Stomach smooth muscle (tissue), 2 donors: ENCODE data around the gene MEGF11.

Experiments used
- H3K27ac ChIP-seq: one replicate; pipeline ENCODE4 v1.7.0; 2013; ENCODE audit warnings: mild to moderate bottlenecking, low read length, inconsistent platforms
- H3K27me3 ChIP-seq, 2 donors: one replicate each; pipeline ENCODE4 v1.7.0; 2013; ENCODE audit warnings: low read length in 2 of 2; ENCODE audit not compliant: insufficient read depth in 2 of 2, control insufficient read depth in 1 of 2
- H3K36me3 ChIP-seq, 2 donors: one replicate each; pipeline ENCODE4 v1.7.0; 2013; ENCODE audit warnings: low read length in 2 of 2; ENCODE audit not compliant: control insufficient read depth in 2 of 2, insufficient read depth in 2 of 2
- H3K4me1 ChIP-seq: one replicate; pipeline ENCODE4 v1.7.0; 2013; ENCODE audit warnings: low read length; ENCODE audit not compliant: control insufficient read depth, insufficient read depth
- H3K4me3 ChIP-seq, 2 donors: one replicate each; pipeline ENCODE4 v1.7.0; 2013; ENCODE audit warnings: low read length in 2 of 2
- H3K9ac ChIP-seq, 2 donors: one replicate each; pipeline ENCODE4 v1.7.0; 2013; ENCODE audit warnings: low read length in 2 of 2, mild to moderate bottlenecking in 1 of 2
- H3K9me3 ChIP-seq, 2 donors: one replicate each; pipeline ENCODE4 v1.7.0; 2013; ENCODE audit warnings: low read length in 2 of 2; ENCODE audit not compliant: control insufficient read depth in 2 of 2
- donor health status: healthy.
- donor health status: Pancreatic carcinoma.

Gene MEGF11

GRCh38 chr15:66186049-66186825 is 67.3 kb downstream of the MEGF11 start:
- peaks cover 16 to 21% of the 10 kb centered on the region in 2 donors for H3K27me3 ChIP-seq
- no peak overlapping the region for H3K9ac ChIP-seq
- H3K4me1 ChIP-seq, result no peaks in the 10 kb centered on the region
- no peaks in the 10 kb centered on the region for H3K36me3 ChIP-seq
- no peak overlapping the region for H3K27ac ChIP-seq
- no peaks in the 10 kb centered on the region for H3K9me3 ChIP-seq
- H3K4me3 ChIP-seq, result no peak overlapping the region

- Histone ChIP-seq H3K36me3 (no peaks in the 10 kb centered on the region), H3K9me3 (no peaks in the 10 kb centered on the region), H3K9ac (no peak overlapping the region), H3K4me1 (no peaks in the 10 kb centered on the region), H3K4me3 (no peak overlapping the region), H3K27me3 (peaks cover 16 to 21% of the 10 kb centered on the region in 2 donors), H3K27ac (no peak overlapping the region)
These were observed 68.4 kb downstream of the MEGF11 start for GRCh38 chr15:66184936-66185790.

GRCh38 chr15:66184492-66184891 is 69.1 kb downstream of the MEGF11 start:
- Histone ChIP-seq H3K9ac (no peak overlapping the region), H3K36me3 (no peaks in the 10 kb centered on the region), H3K9me3 (no peaks in the 10 kb centered on the region), H3K27me3 (peaks cover 16 to 23% of the 10 kb centered on the region in 2 donors), H3K27ac (no peak overlapping the region), H3K4me1 (no peaks in the 10 kb centered on the region), H3K4me3 (no peak overlapping the region)

GRCh38 chr15:66180531-66181097 is 72.9 kb downstream of the MEGF11 start:
- peaks cover 9 to 25% of the 10 kb centered on the region in 2 donors for H3K27me3 ChIP-seq
- no peak overlapping the region for H3K4me3 ChIP-seq
- no peak overlapping the region for H3K27ac ChIP-seq
- H3K9ac ChIP-seq, result no peak overlapping the region
- no peaks in the 10 kb centered on the region for H3K36me3 ChIP-seq
- no peaks in the 10 kb centered on the region for H3K9me3 ChIP-seq
- H3K4me1 ChIP-seq, result no peaks in the 10 kb centered on the region

GRCh38 chr15:66178531-66178910 is 75.0 kb downstream of the MEGF11 start:
- H3K27ac ChIP-seq, result no peak overlapping the region
- peaks cover 10 to 27% of the 10 kb centered on the region in 2 donors for H3K27me3 ChIP-seq
- no peak overlapping the region for H3K9ac ChIP-seq
- no peaks in the 10 kb centered on the region for H3K36me3 ChIP-seq
- no peaks in the 10 kb centered on the region for H3K9me3 ChIP-seq
- H3K4me1 ChIP-seq, result no peaks in the 10 kb centered on the region
- no peak overlapping the region for H3K4me3 ChIP-seq

- no peaks in the 10 kb centered on the region for H3K9me3 ChIP-seq
- no peaks in the 10 kb centered on the region for H3K4me1 ChIP-seq
- H3K36me3 ChIP-seq, result no peaks in the 10 kb centered on the region
- no peak overlapping the region for H3K27ac ChIP-seq
- no peak overlapping the region for H3K9ac ChIP-seq
- H3K4me3 ChIP-seq, result no peak overlapping the region
- H3K27me3 ChIP-seq, result peaks cover 7 to 17% of the 10 kb centered on the region in 2 donors
These were observed 81.1 kb downstream of the MEGF11 start for GRCh38 chr15:66172324-66172980.

- peaks cover 7 to 15% of the 10 kb centered on the region in 2 donors for H3K27me3 ChIP-seq
- H3K36me3 ChIP-seq, result no peaks in the 10 kb centered on the region
- no peak overlapping the region for H3K9ac ChIP-seq
- no peak overlapping the region for H3K27ac ChIP-seq
- H3K9me3 ChIP-seq, result no peaks in the 10 kb centered on the region
- H3K4me3 ChIP-seq, result no peak overlapping the region
- H3K4me1 ChIP-seq, result no peaks in the 10 kb centered on the region
These were observed 81.7 kb downstream of the MEGF11 start for GRCh38 chr15:66171841-66172240.

- no peak overlapping the region for H3K9ac ChIP-seq
- no peaks in the 10 kb centered on the region for H3K36me3 ChIP-seq
- no peaks in the 10 kb centered on the region for H3K4me1 ChIP-seq
- no peak overlapping the region for H3K27ac ChIP-seq
- no peaks in the 10 kb centered on the region for H3K9me3 ChIP-seq
- H3K4me3 ChIP-seq, result no peak overlapping the region
- H3K27me3 ChIP-seq, result peaks cover 7 to 13% of the 10 kb centered on the region in 2 donors
These were observed 82.8 kb downstream of the MEGF11 start for GRCh38 chr15:66170716-66171115.

GRCh38 chr15:66170042-66170441 is 83.5 kb downstream of the MEGF11 start:
- Histone ChIP-seq H3K36me3 (no peaks in the 10 kb centered on the region), H3K9me3 (no peaks in the 10 kb centered on the region), H3K4me1 (no peaks in the 10 kb centered on the region), H3K4me3 (no peak overlapping the region), H3K27ac (no peak overlapping the region), H3K9ac (no peak overlapping the region), H3K27me3 (peaks cover 7 to 13% of the 10 kb centered on the region in 2 donors)

- Histone ChIP-seq H3K36me3 (no peaks in the 10 kb centered on the region), H3K9ac (no peak overlapping the region), H3K27ac (no peak overlapping the region), H3K27me3 (peaks cover 7 to 13% of the 10 kb centered on the region in 2 donors), H3K4me3 (no peak overlapping the region), H3K9me3 (no peaks in the 10 kb centered on the region), H3K4me1 (no peaks in the 10 kb centered on the region)
These were observed 83.9 kb downstream of the MEGF11 start for GRCh38 chr15:66169625-66170024.
